ENCODE data around the gene MKRN1.

GRCh38 chr7:140509789-140510188, 30.5 kb upstream of the MKRN1 start:
- no peak for TF ChIP-seq POLR2A (IDR thresholded peaks at IDR 0.05; ENCODE audit: low read length)
- TF ChIP-seq GATA1 (IDR thresholded peaks at IDR 0.05; ENCODE audit: low read depth, low read length): no peak

Measured in erythroblast (primary cell).